HG03064 (cell line): Measurements from ENCODE around the gene ZBTB44.

Experiments used
- ATAC-seq: cut with Tn5 transposase; IDR thresholded peaks from one replicate; pipeline ENCODE4 v1.9.1; 2021; ENCODE audit warnings: low read depth; ENCODE audit not compliant: unreplicated experiment

ZBTB44 gene

GRCh38 chr11:130216591-130217132 is 98.1 kb downstream of the ZBTB44 start:
- ATAC-seq: no peak

- no peak for ATAC-seq
Observed at GRCh38 chr11:130216221-130216550, 98.5 kb downstream of the ZBTB44 start.

DNA sequence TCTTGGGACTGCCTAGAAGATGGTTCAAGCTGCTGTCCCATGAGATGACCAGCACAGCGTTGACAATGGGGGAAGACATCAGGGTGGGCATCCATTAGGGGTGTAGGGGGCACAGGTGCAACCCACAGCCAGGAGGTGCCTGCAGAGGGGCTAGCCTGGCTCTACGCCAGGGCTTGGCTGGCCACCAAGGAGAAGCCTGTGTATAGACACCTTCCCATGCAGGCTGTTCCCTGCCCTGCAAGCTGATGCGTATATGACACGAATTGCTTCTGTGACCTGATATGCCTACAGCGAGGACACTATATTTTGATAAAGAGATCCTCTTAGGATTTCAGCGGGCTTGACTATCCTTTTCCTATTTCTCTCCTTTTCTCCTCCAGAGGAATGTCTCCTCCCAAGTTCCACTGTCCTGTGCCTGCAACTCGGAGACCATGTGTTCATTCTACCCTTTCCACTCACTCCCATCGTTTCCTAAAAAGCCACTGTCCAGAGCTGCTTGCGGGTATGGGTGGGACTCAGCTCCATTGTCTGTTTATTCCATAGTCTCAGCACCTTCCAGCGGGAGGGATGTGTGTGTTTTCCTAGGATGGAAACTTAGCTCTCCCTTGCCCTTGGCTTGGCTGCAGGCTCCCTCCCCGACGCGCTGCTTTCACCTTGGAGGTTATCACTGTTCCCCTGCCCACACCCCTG is 99.0 kb downstream of the ZBTB44 start:
- no peak for ATAC-seq

GRCh38 chr11:130214861-130215530 is 99.7 kb downstream of the ZBTB44 start:
- ATAC-seq: no peak

DNA sequence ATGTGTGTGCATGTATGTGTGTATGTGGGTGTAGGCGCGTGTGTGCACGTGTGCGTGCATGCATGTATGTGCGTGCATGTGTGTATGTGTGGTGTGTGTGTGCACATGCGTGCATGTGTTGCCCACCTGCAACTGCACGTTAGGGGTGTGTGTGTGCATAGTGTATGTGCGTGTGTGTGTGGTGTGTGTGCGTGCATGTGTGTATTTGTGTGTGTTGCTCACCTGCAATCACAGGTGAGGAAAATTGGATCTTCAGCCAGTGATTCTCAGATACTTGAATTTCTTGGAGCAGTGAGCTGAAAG is 100.8 kb downstream of the ZBTB44 start:
- no peak for ATAC-seq

DNA sequence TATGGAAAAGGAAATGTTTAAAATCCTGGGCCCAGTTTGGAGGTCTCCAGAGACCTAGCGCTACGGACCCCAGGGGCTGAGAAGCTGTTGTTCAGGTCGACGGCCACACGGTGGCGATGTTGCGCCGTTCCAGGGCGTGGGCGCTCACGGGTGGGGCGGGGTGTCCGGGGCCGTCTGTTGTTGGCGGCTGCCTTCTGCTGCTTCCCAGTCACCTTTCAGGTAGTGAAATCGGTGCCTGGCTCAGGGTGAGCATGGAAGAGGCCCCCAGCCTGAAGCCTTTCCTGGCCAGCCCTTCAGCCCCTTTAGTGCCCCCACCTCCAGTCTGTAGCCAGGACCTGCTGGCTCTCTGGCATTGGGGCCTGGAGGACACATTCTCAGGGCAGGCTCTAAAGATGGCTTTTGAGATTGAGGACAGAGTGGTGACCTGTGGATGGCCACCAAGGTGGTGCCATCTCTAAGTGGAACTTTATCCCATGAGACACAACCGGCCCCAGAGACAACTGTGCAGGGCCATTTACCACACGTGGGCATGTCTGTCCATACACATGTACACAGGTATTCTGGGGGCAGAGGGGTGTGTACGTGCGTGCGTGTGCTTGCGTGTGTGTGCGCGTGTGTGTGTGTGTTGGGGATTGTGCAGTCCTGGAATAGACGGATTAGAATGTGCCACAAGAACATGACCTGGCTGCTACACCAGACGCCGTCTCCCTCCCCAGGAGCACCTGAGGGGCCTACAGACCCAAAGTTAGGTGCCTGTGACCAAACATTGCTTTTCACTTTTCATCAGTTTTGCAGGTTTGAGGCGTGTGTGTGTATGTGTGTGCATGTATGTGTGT is 101.4 kb downstream of the ZBTB44 start:
- ATAC-seq: peak; percentile 81

DNA sequence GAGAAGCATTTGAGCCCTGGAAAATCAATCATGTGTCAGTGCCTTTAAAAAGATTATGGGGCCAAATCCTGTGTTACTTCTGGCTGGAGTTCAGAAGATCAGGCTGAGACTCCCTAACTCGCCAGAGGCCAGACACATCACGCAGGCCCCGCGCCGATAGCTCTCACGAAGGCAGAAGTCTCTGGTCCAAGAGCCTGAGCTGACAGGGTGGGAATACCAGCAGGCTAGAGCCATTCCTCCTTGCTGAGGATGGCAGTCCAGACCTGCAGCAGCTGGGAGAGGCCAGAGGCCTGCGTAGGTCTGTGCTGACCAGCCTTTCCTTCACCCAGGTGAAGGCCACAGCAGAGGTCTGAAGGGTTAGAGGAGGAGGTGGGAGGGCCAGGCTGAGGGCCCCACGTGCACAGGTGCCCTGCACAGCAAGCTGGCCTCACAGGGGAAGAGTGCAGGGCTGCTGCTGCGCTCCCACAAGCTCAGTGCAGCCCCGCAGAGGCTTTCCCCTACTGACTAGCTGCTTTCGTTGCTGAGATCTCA is 102.2 kb downstream of the ZBTB44 start:
- no peak for ATAC-seq

DNA sequence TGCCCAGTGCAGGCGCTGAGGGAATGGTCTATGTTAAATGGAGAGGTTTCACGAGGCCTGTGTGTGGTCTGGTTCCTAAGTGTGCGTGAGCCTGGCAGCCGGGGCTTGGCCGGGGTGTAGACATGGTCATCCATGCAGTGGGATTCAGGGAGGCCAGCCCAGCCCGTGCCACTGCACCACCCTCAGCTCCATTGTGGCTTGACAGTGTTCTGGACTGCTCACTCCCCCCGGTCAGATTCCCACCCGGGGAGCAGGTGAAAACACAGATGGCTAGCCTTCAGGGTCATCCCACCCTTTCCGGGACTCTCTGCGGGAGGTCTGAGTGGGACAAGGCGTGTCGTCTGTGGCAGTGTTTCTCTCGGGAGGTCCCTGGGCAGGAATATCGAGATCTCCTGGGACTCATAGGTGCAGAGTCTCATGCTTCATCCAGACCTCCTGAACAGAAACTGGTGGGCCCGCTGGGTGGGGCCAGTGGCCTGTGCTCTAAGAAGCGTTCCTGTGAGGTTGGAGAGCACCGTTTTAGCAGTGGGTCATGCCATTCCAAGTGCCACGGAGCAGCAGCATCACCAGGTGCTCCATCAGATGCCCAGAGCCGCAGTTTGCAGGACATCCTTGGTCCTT is 102.8 kb downstream of the ZBTB44 start:
- no peak for ATAC-seq

GRCh38 chr11:130211144-130211543 is 103.6 kb downstream of the ZBTB44 start:
- no peak for ATAC-seq

DNA sequence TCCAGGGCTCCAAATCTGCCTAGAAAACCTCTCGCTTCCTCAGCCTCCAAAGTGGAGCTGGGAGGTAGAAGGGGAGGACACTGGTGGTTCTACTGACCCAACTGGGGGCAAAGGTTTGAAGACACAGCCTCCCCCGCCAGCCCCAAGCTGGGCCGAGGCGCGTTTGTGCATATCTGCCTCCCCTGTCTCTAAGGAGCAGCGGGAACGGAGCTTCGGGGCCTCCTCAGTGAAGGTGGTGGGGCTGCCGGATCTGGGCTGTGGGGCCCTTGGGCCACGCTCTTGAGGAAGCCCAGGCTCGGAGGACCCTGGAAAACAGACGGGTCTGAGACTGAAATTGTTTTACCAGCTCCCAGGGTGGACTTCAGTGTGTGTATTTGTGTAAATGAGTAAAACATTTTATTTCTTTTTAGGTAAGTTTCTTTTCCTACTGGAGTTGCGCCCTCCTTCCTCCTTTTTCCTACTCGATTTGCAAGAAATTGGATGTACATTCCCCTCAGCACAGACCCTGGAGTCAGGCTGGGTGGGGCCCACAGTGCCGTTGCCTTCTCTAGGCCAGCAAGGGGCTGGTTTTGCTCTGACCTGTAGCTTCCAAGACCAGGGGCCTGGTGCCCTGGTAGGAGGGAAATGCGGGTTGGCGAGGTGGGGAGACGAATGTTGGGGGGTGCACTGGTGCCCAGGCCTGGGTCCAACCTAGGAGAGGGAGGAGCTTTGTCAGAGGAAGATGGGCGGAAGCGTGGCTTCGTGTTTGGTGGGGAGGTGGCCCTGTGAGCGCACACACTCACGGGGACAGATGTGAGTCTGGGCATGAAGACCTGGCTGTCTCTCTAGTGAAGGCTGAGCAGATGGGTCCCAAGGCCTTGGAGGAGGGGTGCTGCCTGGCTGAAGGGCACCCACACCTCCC is 104.5 kb downstream of the ZBTB44 start:
- ATAC-seq: no peak

DNA sequence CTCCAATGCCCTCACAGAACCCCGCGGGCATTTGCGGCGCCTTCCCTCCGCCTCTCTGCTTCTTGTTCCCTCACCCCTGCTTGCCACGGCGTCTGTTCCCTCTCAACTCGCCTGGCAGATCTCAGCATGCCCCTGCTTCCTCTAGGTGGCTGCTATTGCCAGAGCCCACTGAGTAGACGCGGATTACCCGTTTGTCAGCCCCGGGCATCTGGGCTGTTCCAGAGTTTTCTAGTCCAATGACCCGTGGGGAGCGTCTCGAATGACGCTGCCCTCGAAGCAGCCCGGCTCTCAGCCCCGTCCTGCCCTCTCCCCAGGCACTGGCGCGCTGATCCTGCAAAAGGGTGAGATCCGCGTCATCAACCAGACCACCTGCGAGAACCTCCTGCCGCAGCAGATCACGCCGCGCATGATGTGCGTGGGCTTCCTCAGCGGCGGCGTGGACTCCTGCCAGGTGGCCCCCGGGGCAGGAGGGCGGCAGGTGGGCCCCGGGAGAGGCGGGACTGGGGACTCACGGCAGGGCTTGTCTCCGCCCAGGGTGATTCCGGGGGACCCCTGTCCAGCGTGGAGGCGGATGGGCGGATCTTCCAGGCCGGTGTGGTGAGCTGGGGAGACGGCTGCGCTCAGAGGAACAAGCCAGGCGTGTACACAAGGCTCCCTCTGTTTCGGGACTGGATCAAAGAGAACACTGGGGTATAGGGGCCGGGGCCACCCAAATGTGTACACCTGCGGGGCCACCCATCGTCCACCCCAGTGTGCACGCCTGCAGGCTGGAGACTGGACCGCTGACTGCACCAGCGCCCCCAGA is 105.4 kb downstream of the ZBTB44 start:
- no peak for ATAC-seq

DNA sequence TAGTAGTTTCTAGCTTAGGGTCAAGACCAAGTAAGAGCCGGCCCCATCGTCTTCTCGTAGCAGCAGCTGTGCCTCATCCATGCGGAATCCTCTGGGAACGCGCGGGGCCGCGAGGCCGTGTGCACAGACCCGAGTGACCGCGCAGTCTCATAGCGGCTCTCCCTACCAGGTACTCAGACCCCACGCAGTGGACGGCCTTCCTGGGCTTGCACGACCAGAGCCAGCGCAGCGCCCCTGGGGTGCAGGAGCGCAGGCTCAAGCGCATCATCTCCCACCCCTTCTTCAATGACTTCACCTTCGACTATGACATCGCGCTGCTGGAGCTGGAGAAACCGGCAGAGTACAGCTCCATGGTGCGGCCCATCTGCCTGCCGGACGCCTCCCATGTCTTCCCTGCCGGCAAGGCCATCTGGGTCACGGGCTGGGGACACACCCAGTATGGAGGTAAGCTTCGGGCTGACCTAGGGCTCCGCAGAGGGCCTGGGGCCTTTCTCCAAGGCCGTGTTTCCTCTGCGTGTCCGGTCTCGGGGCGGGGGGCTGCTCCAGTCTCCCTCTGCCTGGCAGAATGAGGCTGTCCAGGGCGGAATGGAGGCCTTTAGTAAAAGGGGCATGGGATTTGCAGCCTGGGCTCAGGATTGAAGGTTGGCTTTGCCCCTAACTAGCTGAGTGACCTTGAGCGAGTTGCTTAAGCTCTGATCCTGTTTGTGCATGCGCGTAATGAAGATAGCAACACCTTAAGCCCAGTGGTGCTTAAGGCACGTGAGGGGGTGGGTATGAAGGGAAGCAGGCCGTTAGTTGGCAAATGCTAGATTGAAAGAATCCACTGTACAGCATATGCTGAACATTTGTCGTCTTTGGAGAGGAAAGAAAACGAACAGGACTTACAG is 106.2 kb downstream of the ZBTB44 start:
- no peak for ATAC-seq

GRCh38 chr11:130206141-130206540 is 108.6 kb downstream of the ZBTB44 start:
- ATAC-seq: no peak

GRCh38 chr11:130204703-130205095 is 110.0 kb downstream of the ZBTB44 start:
- no peak for ATAC-seq

- no peak for ATAC-seq
Observed at GRCh38 chr11:130203766-130204702, 110.7 kb downstream of the ZBTB44 start.

- no peak for ATAC-seq
Observed at GRCh38 chr11:130202818-130203689, 111.7 kb downstream of the ZBTB44 start.
